Measurements from ENCODE around the gene PRB4. TPM values are rescaled to one million over a fixed set of nuclear protein-coding genes. Genes with fewer than 3 reads are reported as not detected.

PRB4 gene
- not detected in 2 replicates for total RNA-seq

GRCh38 chr12:11310336-11310735 is at the start of gene PRB4:
PRB4 (minus strand) TSS chr12:11310436; CDS start chr12:11310398, 38 bp downstream.

GRCh38 chr12:11269607-11270006 is 40.6 kb downstream of the PRB4 start, which contains the start of gene PRB3:
PRB3 (minus strand) TSS chr12:11269707; CDS start chr12:11269669, 38 bp downstream.

Other genes with a start within 250 kb of the PRB4 start
- gene TAS2R46, start 248.1 kb downstream of the PRB4 start, total RNA-seq = not detected in 2 replicates
- not detected in 2 replicates for gene TAS2R43, start 218.1 kb downstream of the PRB4 start, total RNA-seq
- gene TAS2R30, start 175.8 kb downstream of the PRB4 start, total RNA-seq = 0.08 TPM in 1 of 2 replicates, not detected in the other
- gene SMIM10L1, start 139.2 kb downstream of the PRB4 start, total RNA-seq = 3.5 and 4.1 TPM in 2 replicates
- gene TAS2R42, start 123.5 kb downstream of the PRB4 start, total RNA-seq = not detected in 2 replicates
- not detected in 2 replicates for gene PRB3, start 40.7 kb downstream of the PRB4 start, total RNA-seq
- not detected in 2 replicates for gene PRB2, start 85.1 kb upstream of the PRB4 start, total RNA-seq